AG09319 (cell line): ENCODE measurements around the gene PARD3B.

Experiments
- DNase-seq: peaks from one replicate; pipeline ENCODE4 v3.0.0-alpha.2; 2010; ENCODE audit warnings: low read depth; ENCODE audit errors: extremely low read depth
- CTCF ChIP-seq: IDR thresholded peaks from 2 replicates; pipeline ENCODE4 v1.5.1; 2011; ENCODE audit warnings: low read depth, mild to moderate bottlenecking, inconsistent platforms, low read length, moderate library complexity

PARD3B gene

GRCh38 chr2:204665207-204665606, 119.9 kb downstream of the PARD3B start:
- TF ChIP-seq CTCF: no peak
- no peak for DNase-seq

GRCh38 chr2:204665771-204666170, 120.5 kb downstream of the PARD3B start:
- no peak for DNase-seq
- no peak for TF ChIP-seq CTCF

- DNase-seq: no peak
- TF ChIP-seq CTCF: no peak
These were observed 122.7 kb downstream of the PARD3B start for GRCh38 chr2:204667990-204668389.

GRCh38 chr2:204669382-204669781, 124.1 kb downstream of the PARD3B start:
- DNase-seq: no peak
- TF ChIP-seq CTCF: no peak

GRCh38 chr2:204670124-204670523, 124.8 kb downstream of the PARD3B start:
- no peak for TF ChIP-seq CTCF
- no peak for DNase-seq

GRCh38 chr2:204670756-204671155, 125.5 kb downstream of the PARD3B start:
- no peak for DNase-seq
- no peak for TF ChIP-seq CTCF

- TF ChIP-seq CTCF: no peak
These were observed 127.5 kb downstream of the PARD3B start for GRCh38 chr2:204672772-204673171.

GRCh38 chr2:204673877-204674276, 128.6 kb downstream of the PARD3B start:
- TF ChIP-seq CTCF: no peak
- DNase-seq: no peak

More at GRCh38 chr2:204672772-204673171, 127.5 kb downstream of the PARD3B start:
- no peak for DNase-seq
